Measurements from ENCODE around the gene JARID2.

- TF ChIP-seq POLR2A (IDR thresholded peaks at IDR 0.05; ENCODE audit: low read depth, low read length), result no peak
- TF ChIP-seq SPI1 (IDR thresholded peaks at IDR 0.05; ENCODE audit: low read depth, low read length), result no peak
- no peak for TF ChIP-seq POLR2AphosphoS5 (IDR thresholded peaks at IDR 0.05; ENCODE audit: low read depth, low read length)
- no peak for TF ChIP-seq TAF1 (IDR thresholded peaks at IDR 0.05; ENCODE audit: low read depth, low read length)
- TF ChIP-seq PAX5 (IDR thresholded peaks at IDR 0.05; ENCODE audit: insufficient read depth, low read length, severe bottlenecking), result no peak
Observed at GRCh38 chr6:15276036-15276985, 30.4 kb downstream of the JARID2 start.
